GM23248 (cell line): Measurements from ENCODE around the gene CLIP2.

Experiments used
- EZH2 ChIP-seq: fragments of 200-600 bp; sonication (generic); IDR thresholded peaks from 2 replicates; pipeline ENCODE4 v1.6.1; 2018; ENCODE audit warnings: antibody characterized with exemption, mild to moderate bottlenecking; ENCODE audit not compliant: insufficient read depth, poor library complexity, severe bottlenecking
- EZH2phosphoT487 ChIP-seq: fragments of 200-600 bp; sonication (generic); IDR thresholded peaks from 2 replicates; pipeline ENCODE4 v1.6.1; 2018; ENCODE audit warnings: antibody characterized with exemption, moderate library complexity, mild to moderate bottlenecking, low read depth; ENCODE audit not compliant: insufficient read depth

DNA sequence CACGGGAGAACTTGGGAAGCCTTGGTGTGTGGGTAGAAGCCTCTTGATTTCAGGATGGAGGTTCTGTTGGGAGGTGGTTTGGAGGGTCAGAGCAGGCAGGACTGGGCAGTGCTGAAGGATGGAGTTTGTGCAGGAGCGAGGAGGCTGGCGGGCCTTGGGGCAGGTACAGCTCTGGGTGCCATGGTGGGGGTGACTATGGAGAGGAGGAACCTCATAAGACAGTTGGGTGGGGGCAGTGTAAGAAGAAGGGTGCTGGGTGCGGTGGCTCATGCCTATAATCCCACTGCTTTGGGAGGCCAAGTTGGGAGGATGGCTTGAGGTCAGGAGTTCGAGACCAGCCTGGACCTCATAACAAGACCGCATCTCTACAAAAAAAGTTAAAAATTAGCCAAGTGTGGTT, 109.8 kb downstream of the CLIP2 start:
- TF ChIP-seq EZH2 (no peak), EZH2phosphoT487 (no peak)
